Astrocyte (in vitro differentiated cells and primary cell): ENCODE measurements around the gene LYRM4. TPM values are rescaled to one million over a fixed set of nuclear protein-coding genes. Genes with fewer than 3 reads are reported as not detected.
A peak's percentile ranks its signal among the peaks of the same experiment; 100 is the strongest.

Source experiments
- DNase-seq: peaks from one replicate; pipeline ENCODE4 v3.0.0-alpha.2; 2010; ENCODE audit warnings: low read depth
- FAIRE-seq: peaks from 2 replicates; lab custom pipeline; 2011; peaks lifted over from hg19 to GRCh38; lab: Jason Lieb, UNC
- H2AFZ ChIP-seq: 2 replicates; pipeline ENCODE4 v1.6.0; 2012; ENCODE audit warnings: low read depth, low read length, inconsistent platforms
- H3K27ac ChIP-seq: 2 replicates; pipeline ENCODE4 v1.5.1; 2011; ENCODE audit warnings: low read depth, low read length, inconsistent platforms
- H3K27me3 ChIP-seq: 2 replicates; pipeline ENCODE4 v1.6.0; 2011; ENCODE audit warnings: low read length, inconsistent platforms; ENCODE audit not compliant: insufficient read depth
- H3K36me3 ChIP-seq: 2 replicates; pipeline ENCODE4 v1.5.1; 2011; ENCODE audit warnings: low read length, inconsistent platforms; ENCODE audit not compliant: insufficient read depth
- H3K4me1 ChIP-seq: 2 replicates; pipeline ENCODE4 v1.5.1; 2011; ENCODE audit warnings: low read length, inconsistent platforms; ENCODE audit not compliant: insufficient read depth
- H3K4me2 ChIP-seq: 2 replicates; pipeline ENCODE4 v1.6.0; 2012; ENCODE audit warnings: low read length, inconsistent platforms
- H3K4me3 ChIP-seq: 2 replicates; pipeline ENCODE4 v1.5.1; 2011; ENCODE audit warnings: low read depth, mild to moderate bottlenecking, low read length, inconsistent platforms; ENCODE audit not compliant: insufficient read depth
- H3K79me2 ChIP-seq: 2 replicates; pipeline ENCODE4 v1.6.0; 2012; ENCODE audit warnings: mild to moderate bottlenecking, low read length, inconsistent platforms; ENCODE audit not compliant: insufficient read depth
- H3K9ac ChIP-seq: 2 replicates; pipeline ENCODE4 v1.6.0; 2012; ENCODE audit warnings: mild to moderate bottlenecking, low read length, inconsistent platforms
- H3K9me3 ChIP-seq: 2 replicates; pipeline ENCODE4 v1.5.1; 2012; ENCODE audit warnings: low read depth, mild to moderate bottlenecking, low read length, inconsistent platforms; ENCODE audit not compliant: insufficient read depth
- H4K20me1 ChIP-seq: 2 replicates; pipeline ENCODE4 v1.6.0; 2012; ENCODE audit warnings: low read length, inconsistent platforms; ENCODE audit not compliant: insufficient read depth
- H3K27ac Mint-ChIP-seq: one replicate; pipeline ENCODE4 v1.8.0; 2021; ENCODE audit warnings: mild to moderate bottlenecking, mixed read lengths; ENCODE audit not compliant: unreplicated experiment
- H3K27me3 Mint-ChIP-seq: one replicate; pipeline ENCODE4 v1.8.0; 2021; ENCODE audit warnings: low read depth, mixed read lengths; ENCODE audit not compliant: unreplicated experiment
- H3K36me3 Mint-ChIP-seq: one replicate; pipeline ENCODE4 v1.8.0; 2021; ENCODE audit warnings: low read depth, mixed read lengths; ENCODE audit not compliant: unreplicated experiment
- H3K4me1 Mint-ChIP-seq: one replicate; pipeline ENCODE4 v1.8.0; 2021; ENCODE audit warnings: low read depth, mixed read lengths; ENCODE audit not compliant: unreplicated experiment
- H3K4me3 Mint-ChIP-seq: one replicate; pipeline ENCODE4 v1.8.0; 2021; ENCODE audit warnings: mild to moderate bottlenecking, moderate library complexity, mixed read lengths; ENCODE audit not compliant: unreplicated experiment
- H3K9me3 Mint-ChIP-seq: one replicate; pipeline ENCODE4 v1.8.0; 2021; ENCODE audit warnings: mild to moderate bottlenecking, mixed read lengths; ENCODE audit not compliant: unreplicated experiment
- CTCF ChIP-seq: IDR thresholded peaks from 2 replicates; pipeline ENCODE4 v1.5.1; 2011; ENCODE audit warnings: low read depth, mild to moderate bottlenecking, inconsistent platforms, low read length, moderate library complexity; ENCODE audit not compliant: insufficient read depth
- EZH2 ChIP-seq: IDR thresholded peaks from 2 replicates; pipeline ENCODE4 v1.6.1; 2012; ENCODE audit warnings: mild to moderate bottlenecking, low read length, inconsistent platforms; ENCODE audit not compliant: insufficient read depth
- total RNA-seq: library from RNA; stranded (reverse); gene quantifications from 2 replicates; pipeline ENCODE4 v1.2.1, GENCODE V29; 2021

The LYRM4 gene
- total RNA-seq, 1 donor from 2014 or later: 39.1 TPM

GRCh38 chr6:5234874-5235273, 25.9 kb downstream of the LYRM4 start:
- H3K27me3 Mint-ChIP-seq: no peaks in the 10 kb centered on the region
- H3K4me3 Mint-ChIP-seq: no peak overlapping the region

GRCh38 chr6:5231289-5231688, 29.5 kb downstream of the LYRM4 start:
- Histone ChIP-seq H3K4me3 (no peak overlapping the region), H3K9ac (no peak overlapping the region), H3K36me3 (no peaks in the 10 kb centered on the region), H4K20me1 (no peaks in the 10 kb centered on the region), H3K4me1 (peaks cover 7% of the 10 kb centered on the region), H3K27me3 (no peaks in the 10 kb centered on the region), H3K9me3 (no peaks in the 10 kb centered on the region), H3K27ac (no peak overlapping the region), H3K4me2 (peak overlapping the region; percentile 64), H3K79me2 (no peaks in the 10 kb centered on the region), H2AFZ (no peak overlapping the region)
- DNase-seq (no peak), FAIRE-seq (no peak)
- H3K27ac Mint-ChIP-seq: no peak overlapping the region
- H3K9me3 Mint-ChIP-seq: no peaks in the 10 kb centered on the region
- no peak for TF ChIP-seq CTCF
- no peak for TF ChIP-seq EZH2
- H3K36me3 Mint-ChIP-seq: peaks cover 5% of the 10 kb centered on the region
- no peaks in the 10 kb centered on the region for H3K27me3 Mint-ChIP-seq
- peaks cover 8% of the 10 kb centered on the region for H3K4me1 Mint-ChIP-seq
- H3K4me3 Mint-ChIP-seq: no peak overlapping the region

More at GRCh38 chr6:5234874-5235273, 25.9 kb downstream of the LYRM4 start:
- H3K79me2 ChIP-seq: no peaks in the 10 kb centered on the region
- no peak overlapping the region for H2AFZ ChIP-seq
- no peak overlapping the region for H3K27ac ChIP-seq
- peaks cover 13% of the 10 kb centered on the region for H4K20me1 ChIP-seq
- TF ChIP-seq EZH2: no peak
- no peak for TF ChIP-seq CTCF
- H3K4me1 ChIP-seq: peaks cover 7% of the 10 kb centered on the region
- Mint-ChIP-seq H3K9me3 (no peaks in the 10 kb centered on the region), H3K4me1 (peaks cover 3% of the 10 kb centered on the region), H3K36me3 (peaks cover 9% of the 10 kb centered on the region), H3K27ac (no peak overlapping the region)
- DNase-seq (no peak), FAIRE-seq (no peak)
- H3K27me3 ChIP-seq: no peaks in the 10 kb centered on the region
- no peak overlapping the region for H3K9ac ChIP-seq
- H3K4me3 ChIP-seq: no peak overlapping the region
- no peak overlapping the region for H3K4me2 ChIP-seq
- no peaks in the 10 kb centered on the region for H3K36me3 ChIP-seq
- H3K9me3 ChIP-seq: no peaks in the 10 kb centered on the region

- Histone ChIP-seq H3K36me3 (no peaks in the 10 kb centered on the region), H3K79me2 (no peaks in the 10 kb centered on the region), H3K9ac (no peak overlapping the region), H3K4me3 (no peak overlapping the region), H3K4me1 (peaks cover 7% of the 10 kb centered on the region), H3K27ac (peak overlapping the region; percentile 3), H3K27me3 (no peaks in the 10 kb centered on the region), H3K9me3 (no peaks in the 10 kb centered on the region), H3K4me2 (no peak overlapping the region), H2AFZ (no peak overlapping the region), H4K20me1 (no peaks in the 10 kb centered on the region)
- Mint-ChIP-seq H3K36me3 (peaks cover 5% of the 10 kb centered on the region), H3K27ac (no peak overlapping the region), H3K9me3 (no peaks in the 10 kb centered on the region), H3K27me3 (no peaks in the 10 kb centered on the region), H3K4me3 (no peak overlapping the region), H3K4me1 (peaks cover 8% of the 10 kb centered on the region)
- FAIRE-seq: no peak
- no peak for TF ChIP-seq CTCF
- no peak for TF ChIP-seq EZH2
- DNase-seq: no peak
Measured at GRCh38 chr6:5230081-5230480, 30.7 kb downstream of the LYRM4 start.
